Measurements from ENCODE around the gene ST3GAL3. TPM values are rescaled to one million over a fixed set of nuclear protein-coding genes. Genes with fewer than 3 reads are reported as not detected.

The ST3GAL3 gene
- total RNA-seq, 1 donor from 2014 or later: 15.2 TPM

DNA sequence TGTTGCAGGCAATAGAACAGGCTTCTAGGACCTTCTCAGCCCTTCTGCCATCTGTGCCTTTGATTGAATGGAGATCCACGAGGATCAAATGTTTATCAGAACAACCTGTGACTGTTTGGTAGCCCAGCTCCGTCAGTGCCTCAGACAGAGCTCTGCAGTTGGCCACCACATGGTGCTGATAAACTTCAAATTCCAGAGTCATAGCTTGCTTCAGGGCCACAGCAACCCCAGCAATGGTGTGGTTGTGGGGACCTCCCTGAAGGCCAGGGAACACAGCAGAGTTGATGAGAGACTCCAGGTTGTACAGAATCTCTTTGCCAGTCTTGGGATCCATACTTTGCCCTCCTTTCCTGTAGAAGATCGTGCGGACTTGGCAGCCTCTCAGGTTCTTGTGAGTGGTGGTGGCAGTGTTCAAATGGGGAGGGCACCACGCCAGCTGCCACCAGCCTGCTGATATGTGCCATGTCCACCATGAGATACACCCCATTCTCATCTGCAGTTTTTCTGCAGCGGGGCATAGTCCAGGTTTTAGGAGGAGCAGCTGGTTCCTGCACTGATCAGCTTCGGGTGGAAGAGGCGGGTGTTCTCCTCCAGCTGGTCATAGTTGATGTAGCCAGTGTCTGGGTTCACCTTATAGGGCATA is 143.4 kb downstream of the ST3GAL3 start:
- Mint-ChIP-seq H3K27me3 (ENCODE audit: low read depth) (no peaks in the 10 kb centered on the region), H3K9me3 (ENCODE audit: low read depth) (peaks cover 4% of the 10 kb centered on the region), H3K4me3 (ENCODE audit: unreplicated experiment) (no peak overlapping the region), H3K4me1 (ENCODE audit: low read depth) (peaks cover 17% of the 10 kb centered on the region), H3K36me3 (ENCODE audit: low read depth) (peaks cover 19% of the 10 kb centered on the region), H3K27ac (ENCODE audit: unreplicated experiment) (no peak overlapping the region)
- TF ChIP-seq CTCF (IDR thresholded peaks at IDR 0.05): no peak
- DNase-seq (ENCODE audit: low spot score): no peak

DNA sequence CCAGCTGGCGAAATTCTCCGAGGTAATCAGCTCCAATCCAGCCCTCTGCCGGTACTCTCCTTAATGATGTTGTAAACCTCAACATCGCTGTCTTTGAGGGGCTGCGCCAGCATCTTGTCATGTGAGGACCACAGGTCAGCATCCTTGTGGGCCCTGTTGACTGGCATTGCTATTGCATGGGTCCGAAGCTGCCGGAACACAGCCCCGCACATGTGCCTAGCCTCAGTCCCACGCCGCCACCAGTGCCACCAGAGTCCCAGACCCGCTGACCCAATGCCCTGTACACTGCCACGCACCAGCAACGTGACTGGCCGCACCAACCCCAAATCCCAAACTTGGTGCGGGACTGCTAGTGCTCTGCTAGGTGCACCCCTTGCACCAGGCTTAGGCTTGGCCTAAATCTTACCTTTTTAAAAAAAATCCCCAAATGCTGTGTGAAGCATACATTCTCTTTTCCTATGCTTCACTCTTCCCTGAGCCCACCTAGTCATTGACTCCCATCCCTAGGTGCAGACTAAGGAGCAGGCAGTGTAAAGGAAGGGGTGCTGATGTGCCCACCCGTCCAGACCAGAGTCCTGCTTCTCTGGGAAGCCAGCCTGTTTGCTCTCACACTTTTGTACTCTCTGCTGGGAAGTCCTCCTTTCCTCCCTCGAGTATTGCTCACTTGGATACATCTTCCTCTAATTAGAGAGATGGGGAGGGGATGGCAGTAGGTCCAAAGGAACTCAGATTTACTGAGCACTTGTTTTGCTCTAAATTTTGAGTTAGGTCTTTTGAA is 144.4 kb downstream of the ST3GAL3 start:
- Mint-ChIP-seq H3K27me3 (ENCODE audit: low read depth) (no peaks in the 10 kb centered on the region), H3K36me3 (ENCODE audit: low read depth) (peaks cover 22% of the 10 kb centered on the region), H3K9me3 (ENCODE audit: low read depth) (peaks cover 4% of the 10 kb centered on the region), H3K27ac (ENCODE audit: unreplicated experiment) (no peak overlapping the region), H3K4me3 (ENCODE audit: unreplicated experiment) (no peak overlapping the region), H3K4me1 (ENCODE audit: low read depth) (peaks cover 17% of the 10 kb centered on the region)
- no peak for DNase-seq (ENCODE audit: low spot score)
- no peak for TF ChIP-seq CTCF (IDR thresholded peaks at IDR 0.05)

DNA sequence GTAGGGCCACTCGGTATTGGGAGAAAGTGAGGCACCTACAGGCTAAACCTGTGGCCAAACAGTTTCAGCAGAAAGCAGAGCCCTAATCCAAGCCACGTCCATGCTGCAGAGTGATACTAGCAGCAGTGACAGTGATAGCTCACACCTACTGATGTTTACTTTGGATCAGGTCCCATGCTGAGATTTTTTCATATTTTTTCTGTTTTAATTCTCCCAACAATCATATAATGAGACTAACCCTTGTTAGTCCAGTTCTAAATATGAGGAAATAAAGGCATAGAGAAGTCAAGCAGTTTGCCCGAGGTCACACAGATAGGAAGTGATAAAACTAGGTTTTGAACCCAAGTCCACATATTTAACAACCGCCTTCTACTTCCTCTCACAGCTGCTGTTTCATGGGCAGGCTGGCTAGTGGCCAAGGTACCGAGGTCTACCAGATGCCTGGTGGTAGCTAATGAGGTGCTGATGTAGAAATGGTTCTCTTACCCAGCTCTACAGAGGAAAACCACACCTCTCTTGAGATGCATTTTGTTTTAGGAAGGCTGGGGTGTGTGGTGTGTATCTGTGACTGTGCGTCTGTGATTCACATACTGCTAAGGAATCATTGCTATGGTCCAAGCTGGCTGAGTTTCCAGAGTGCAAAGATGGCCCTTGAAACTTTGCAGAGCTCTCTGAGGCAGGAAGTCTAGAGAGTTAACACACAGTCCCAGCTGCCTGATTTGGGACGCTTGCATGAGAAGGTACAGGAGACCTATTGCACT is 146.0 kb downstream of the ST3GAL3 start:
- no peak overlapping the region for H3K27ac Mint-ChIP-seq (ENCODE audit: unreplicated experiment)
- H3K27me3 Mint-ChIP-seq (ENCODE audit: low read depth): no peaks in the 10 kb centered on the region
- H3K36me3 Mint-ChIP-seq (ENCODE audit: low read depth): peaks cover 23% of the 10 kb centered on the region
- TF ChIP-seq CTCF (IDR thresholded peaks at IDR 0.05): no peak
- peaks cover 23% of the 10 kb centered on the region for H3K4me1 Mint-ChIP-seq (ENCODE audit: low read depth)
- H3K4me3 Mint-ChIP-seq (ENCODE audit: unreplicated experiment): no peak overlapping the region
- peaks cover 4% of the 10 kb centered on the region for H3K9me3 Mint-ChIP-seq (ENCODE audit: low read depth)
- DNase-seq (ENCODE audit: low spot score): no peak

- peaks cover 4% of the 10 kb centered on the region for H3K9me3 Mint-ChIP-seq (ENCODE audit: low read depth)
- H3K4me3 Mint-ChIP-seq (ENCODE audit: unreplicated experiment): no peak overlapping the region
- H3K27ac Mint-ChIP-seq (ENCODE audit: unreplicated experiment): no peak overlapping the region
- TF ChIP-seq CTCF (IDR thresholded peaks at IDR 0.05): no peak
- H3K36me3 Mint-ChIP-seq (ENCODE audit: low read depth): peaks cover 25% of the 10 kb centered on the region
- no peak for DNase-seq (ENCODE audit: low spot score)
- no peaks in the 10 kb centered on the region for H3K27me3 Mint-ChIP-seq (ENCODE audit: low read depth)
- H3K4me1 Mint-ChIP-seq (ENCODE audit: low read depth): peaks cover 29% of the 10 kb centered on the region
These were observed 147.1 kb downstream of the ST3GAL3 start for GRCh38 chr1:43854473-43854872.

- Mint-ChIP-seq H3K4me3 (ENCODE audit: unreplicated experiment) (no peak overlapping the region), H3K4me1 (ENCODE audit: low read depth) (peaks cover 34% of the 10 kb centered on the region), H3K9me3 (ENCODE audit: low read depth) (peaks cover 4% of the 10 kb centered on the region), H3K27me3 (ENCODE audit: low read depth) (no peaks in the 10 kb centered on the region), H3K27ac (ENCODE audit: unreplicated experiment) (no peak overlapping the region), H3K36me3 (ENCODE audit: low read depth) (peaks cover 21% of the 10 kb centered on the region)
- no peak for DNase-seq (ENCODE audit: low spot score)
- no peak for TF ChIP-seq CTCF (IDR thresholded peaks at IDR 0.05)
These were observed 148.9 kb downstream of the ST3GAL3 start for GRCh38 chr1:43856188-43856587.
